Measurements from ENCODE around the gene MAST2. TPM values are rescaled to one million over a fixed set of nuclear protein-coding genes. Genes with fewer than 3 reads are reported as not detected.

The MAST2 gene
- total and polyA plus RNA-seq, 9 of the 15 experiments (the other 6 are each of a cell fraction or from before 2014, with no cell fraction given), result 0.73 to 32.0 (median 17.8) TPM

DNA sequence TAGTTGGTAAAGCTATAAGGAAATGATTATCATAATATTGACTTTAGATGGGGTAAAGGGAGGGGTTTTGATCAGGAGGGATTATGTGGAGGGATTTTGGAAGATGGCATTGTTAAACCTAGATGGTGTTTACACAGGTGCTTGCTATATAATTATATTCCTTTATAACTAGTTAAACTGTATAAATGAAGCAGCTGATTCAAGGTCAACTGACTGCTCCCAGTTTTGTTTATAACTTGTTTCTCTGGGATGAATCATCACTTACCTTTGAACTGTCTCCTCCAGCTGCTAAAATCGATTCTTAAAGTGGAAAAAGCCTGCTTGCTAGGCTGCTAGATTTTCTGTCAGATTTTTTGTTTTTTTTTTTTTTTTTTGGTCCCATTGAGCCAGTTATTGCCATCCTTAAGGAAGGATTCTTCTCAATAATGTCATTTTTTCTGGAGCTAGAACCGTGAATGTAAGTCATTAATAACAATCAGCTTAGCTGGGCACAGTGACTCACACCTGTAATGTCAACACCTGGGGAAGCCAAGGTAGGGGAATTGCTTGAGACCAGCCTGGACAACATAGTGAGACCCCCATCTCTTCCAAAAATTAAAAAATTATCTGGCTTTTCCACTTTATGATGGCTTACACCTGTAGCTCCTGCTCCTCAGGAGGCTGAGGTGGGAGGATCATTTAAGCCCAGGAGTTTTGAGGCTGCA is 175.8 kb downstream of the MAST2 start:
- H3K4me3 ChIP-seq, result no peak overlapping the region
- intact Hi-C loops (cut with micrococcal nuclease) (no loop called here), in situ Hi-C loops (cut with MboI) (no loop called here)
- TF ChIP-seq ZBED1 (IDR thresholded peaks at IDR 0.05) (no peak), NR2C1 (IDR thresholded peaks at IDR 0.05) (peak; percentile 53; the same call in 1 of the 2 replicates), NR2C1 (tag; IDR thresholded peaks at IDR 0.05) (peak; percentile 74), RB1 (IDR thresholded peaks at IDR 0.05; ENCODE audit: low read depth) (no peak), NR2C2 (CRISPR knock-in tag; IDR thresholded peaks at IDR 0.05) (no peak), NR2C2 (tag; IDR thresholded peaks at IDR 0.05) (peak; percentile 67), ZNF347 (CRISPR knock-in tag; IDR thresholded peaks at IDR 0.05; ENCODE audit: low read depth) (no peak), FOSL1 (tag; conservative IDR thresholded peaks at IDR 0.05) (peak; percentile 60), PHTF2 (CRISPR knock-in tag; IDR thresholded peaks at IDR 0.05) (no peak), SREBF1 (IDR thresholded peaks at IDR 0.05; ENCODE audit: borderline replicate concordance, low read depth, low read length) (no peak), JUND (IDR thresholded peaks at IDR 0.05; ENCODE audit: borderline replicate concordance, low read depth, low read length) (peak; percentile 51; the same call in 1 of the 2 replicates), JUND (tag; IDR thresholded peaks at IDR 0.05; ENCODE audit: borderline replicate concordance, low read depth, low read length) (no peak), XRCC4 (IDR thresholded peaks at IDR 0.05; ENCODE audit: extremely low read depth, insufficient read depth, insufficient read length) (no peak), ZNF165 (CRISPR knock-in tag; IDR thresholded peaks at IDR 0.05; ENCODE audit: borderline replicate concordance) (no peak)
- TF ChIP-seq, protein P1, sequence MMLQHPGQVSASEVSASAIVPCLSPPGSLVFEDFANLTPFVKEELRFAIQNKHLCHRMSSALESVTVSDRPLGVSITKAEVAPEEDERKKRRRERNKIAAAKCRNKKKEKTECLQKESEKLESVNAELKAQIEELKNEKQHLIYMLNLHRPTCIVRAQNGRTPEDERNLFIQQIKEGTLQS (IDR thresholded peaks at IDR 0.05), result peak; percentile 43; the same call in 1 of the 2 replicates
- TF ChIP-seq, protein P1 (CRISPR knock-in tag; conservative IDR thresholded peaks at IDR 0.05), result no peak
- no peak overlapping the region for H3K9ac ChIP-seq (ENCODE audit: insufficient read depth in 1 of 2, low read depth in 2 of 2, low read length in 2 of 2)
- H3K27ac ChIP-seq (ENCODE audit: extremely low read depth, low read depth, low read length), result no peak overlapping the region
- CTCF ChIA-PET (ENCODE audit: low intra/inter-chr PET ratio), result no interaction called here
- no TSS peak for BruUV-seq (replicated peaks)
- 30% methylated on average over 2 of the region's 2 CpGs for WGBS (ENCODE audit: insufficient coverage, low coverage, missing lambda C conversion rate)
- no peaks in the 10 kb centered on the region for H3K27me3 ChIP-seq (ENCODE audit: control insufficient read depth in 2 of 2, insufficient read depth in 2 of 2, low read length in 2 of 2)
- POLR2A ChIA-PET, result interaction anchor here (0.6 to 1.5 kb wide), 7 partner anchors 9 to 508 kb away, joined by 3 to 6 read pairs (median 3); no protein-coding TSS in a partner anchor
- no peak for FAIRE-seq
- no peaks in the 10 kb centered on the region for H3K4me1 ChIP-seq (replicated peaks in 1 of 2; ENCODE audit: control insufficient read depth in 2 of 2, insufficient read depth in 2 of 2, low read length in 2 of 2)
- ATAC-seq, result no peak
- no peaks in the 10 kb centered on the region for H4K20me1 ChIP-seq (replicated peaks; ENCODE audit: control insufficient read depth, insufficient read depth, low read length)
- DNase-seq (ENCODE audit: extremely low read depth in 1 of 4, low spot score in 3 of 4), result no peak
- H3K4me2 ChIP-seq (ENCODE audit: insufficient read depth, low read length), result no peak overlapping the region
- H3K9me1 ChIP-seq (ENCODE audit: control insufficient read depth, insufficient read depth, low read length), result no peaks in the 10 kb centered on the region
- no peaks in the 10 kb centered on the region for H3K9me3 ChIP-seq (replicated peaks; ENCODE audit: control insufficient read depth, insufficient read depth, low read depth, low read length)
- no peak overlapping the region for H2AFZ ChIP-seq (ENCODE audit: low read depth, low read length)
- 0 out of 3 replicates have a peak, but pooled peaks cover 3% of the 10 kb centered on the region for H3K36me3 ChIP-seq (ENCODE audit: control insufficient read depth, insufficient read depth, low read length)
- no peaks in the 10 kb centered on the region for H3K79me2 ChIP-seq (ENCODE audit: control insufficient read depth, insufficient read depth, low read length)
